ENCODE measurements around the gene UGT3A1. TPM values are rescaled to one million over a fixed set of nuclear protein-coding genes. Genes with fewer than 3 reads are reported as not detected.

The UGT3A1 gene
- total RNA-seq, 1 experiment from 2014 or later, result not detected

- no peak overlapping the region for H3K27ac ChIP-seq (ENCODE audit: low read length)
- no peak for ATAC-seq
- H3K4me1 ChIP-seq (ENCODE audit: control insufficient read depth, insufficient read depth, low read length), result no peaks in the 10 kb centered on the region
- no TSS peak for BruUV-seq (replicated peaks)
- in situ Hi-C loops (cut with HindIII; ENCODE audit: low pct_unique_long_range_greater_than_20kb, low sequenced_read_pairs) (no loop called here), intact Hi-C loops (cut with micrococcal nuclease; ENCODE audit: unreplicated experiment) (no loop called here)
- TF ChIP-seq REST (IDR thresholded peaks at IDR 0.05; ENCODE audit: insufficient read depth in 1 of 2, low read depth in 2 of 2, low read length in 1 of 2), result no peak
- no peaks in the 10 kb centered on the region for H3K36me3 ChIP-seq (ENCODE audit: control insufficient read depth, insufficient read depth, low read length)
- DNase-seq (ENCODE audit: low read depth, low spot score), result no peak
- H3K4me3 ChIP-seq (ENCODE audit: low read depth in 2 of 2, low read length in 2 of 2), result no peak overlapping the region
- H3K27me3 ChIP-seq (ENCODE audit: control insufficient read depth, insufficient read depth, low read length), result no peaks in the 10 kb centered on the region
- POLR2A ChIA-PET, result no interaction called here
- CTCF ChIA-PET, result no interaction called here
- no peaks in the 10 kb centered on the region for H3K9me3 ChIP-seq (ENCODE audit: control insufficient read depth, insufficient read depth, low read depth, low read length)
Observed at GRCh38 chr5:36033486-36033885, 42.3 kb upstream of the UGT3A1 start.

GRCh38 chr5:36033047-36033446 lies 41.9 kb upstream of the UGT3A1 start:
- Histone ChIP-seq H3K9me3 (ENCODE audit: control insufficient read depth, insufficient read depth, low read depth, low read length) (no peaks in the 10 kb centered on the region), H3K27ac (ENCODE audit: low read length) (no peak overlapping the region), H3K4me1 (ENCODE audit: control insufficient read depth, insufficient read depth, low read length) (no peaks in the 10 kb centered on the region), H3K27me3 (ENCODE audit: control insufficient read depth, insufficient read depth, low read length) (no peaks in the 10 kb centered on the region), H3K36me3 (ENCODE audit: control insufficient read depth, insufficient read depth, low read length) (no peaks in the 10 kb centered on the region), H3K4me3 (ENCODE audit: low read depth in 2 of 2, low read length in 2 of 2) (no peak overlapping the region)
- DNase-seq (ENCODE audit: low read depth, low spot score), result no peak
- ATAC-seq, result no peak
- ChIA-PET CTCF (no interaction called here), POLR2A (no interaction called here)
- in situ Hi-C loops (cut with HindIII; ENCODE audit: low pct_unique_long_range_greater_than_20kb, low sequenced_read_pairs) (no loop called here), intact Hi-C loops (cut with micrococcal nuclease; ENCODE audit: unreplicated experiment) (no loop called here)
- BruUV-seq (replicated peaks), result no TSS peak
- TF ChIP-seq TCF7L2 (IDR thresholded peaks at IDR 0.05; ENCODE audit: low read depth, low read length) (no peak), SIN3A (IDR thresholded peaks at IDR 0.05; ENCODE audit: borderline replicate concordance, insufficient read depth, low read depth, low read length) (no peak), REST (IDR thresholded peaks at IDR 0.05; ENCODE audit: insufficient read depth in 1 of 2, low read depth in 2 of 2, low read length in 1 of 2) (no peak), POLR2AphosphoS5 (IDR thresholded peaks at IDR 0.05; ENCODE audit: low read depth, low read length) (no peak)
- TF ChIP-seq, protein P1, sequence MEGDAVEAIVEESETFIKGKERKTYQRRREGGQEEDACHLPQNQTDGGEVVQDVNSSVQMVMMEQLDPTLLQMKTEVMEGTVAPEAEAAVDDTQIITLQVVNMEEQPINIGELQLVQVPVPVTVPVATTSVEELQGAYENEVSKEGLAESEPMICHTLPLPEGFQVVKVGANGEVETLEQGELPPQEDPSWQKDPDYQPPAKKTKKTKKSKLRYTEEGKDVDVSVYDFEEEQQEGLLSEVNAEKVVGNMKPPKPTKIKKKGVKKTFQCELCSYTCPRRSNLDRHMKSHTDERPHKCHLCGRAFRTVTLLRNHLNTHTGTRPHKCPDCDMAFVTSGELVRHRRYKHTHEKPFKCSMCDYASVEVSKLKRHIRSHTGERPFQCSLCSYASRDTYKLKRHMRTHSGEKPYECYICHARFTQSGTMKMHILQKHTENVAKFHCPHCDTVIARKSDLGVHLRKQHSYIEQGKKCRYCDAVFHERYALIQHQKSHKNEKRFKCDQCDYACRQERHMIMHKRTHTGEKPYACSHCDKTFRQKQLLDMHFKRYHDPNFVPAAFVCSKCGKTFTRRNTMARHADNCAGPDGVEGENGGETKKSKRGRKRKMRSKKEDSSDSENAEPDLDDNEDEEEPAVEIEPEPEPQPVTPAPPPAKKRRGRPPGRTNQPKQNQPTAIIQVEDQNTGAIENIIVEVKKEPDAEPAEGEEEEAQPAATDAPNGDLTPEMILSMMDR (IDR thresholded peaks at IDR 0.05), result no peak
